RWPE1 (cell line): ENCODE measurements around the gene RUNDC3A.
"Not testable (repeated sequence)": the region's sequence is repeated elsewhere in the genome, so short reads cannot be mapped to it uniquely, and the experiment has no call there.

ENCODE experiments used
- CTCF ChIA-PET: fragments of 350-600 bp; sonication (Branson Sonifier 250); formaldehyde crosslinking; extraction: SDS; loops from one replicate; lab custom pipeline; 2021; lab: Yijun Ruan, JAX
- POLR2A ChIA-PET: fragments of 400-600 bp; formaldehyde crosslinking; extraction: SDS; loops from one replicate; lab custom pipeline; 2020; ENCODE audit warnings: antibody characterized with exemption; ENCODE audit not compliant: low non-redundant PET; lab: Yijun Ruan, JAX
- DNase-seq: peaks from one replicate; pipeline ENCODE4 v3.0.0; 2012; ENCODE audit warnings: low spot score
- H3K27ac ChIP-seq: fragments of 450-650 bp; 2 replicates; pipeline ENCODE4 v1.5.1; 2017
- TF ChIP-seq, protein P1 (sequence below): fragments of 450-650 bp; conservative IDR thresholded peaks from 2 replicates; pipeline ENCODE4 v1.5.1; 2017; ENCODE audit warnings: low read depth, mild to moderate bottlenecking

RUNDC3A gene

DNA sequence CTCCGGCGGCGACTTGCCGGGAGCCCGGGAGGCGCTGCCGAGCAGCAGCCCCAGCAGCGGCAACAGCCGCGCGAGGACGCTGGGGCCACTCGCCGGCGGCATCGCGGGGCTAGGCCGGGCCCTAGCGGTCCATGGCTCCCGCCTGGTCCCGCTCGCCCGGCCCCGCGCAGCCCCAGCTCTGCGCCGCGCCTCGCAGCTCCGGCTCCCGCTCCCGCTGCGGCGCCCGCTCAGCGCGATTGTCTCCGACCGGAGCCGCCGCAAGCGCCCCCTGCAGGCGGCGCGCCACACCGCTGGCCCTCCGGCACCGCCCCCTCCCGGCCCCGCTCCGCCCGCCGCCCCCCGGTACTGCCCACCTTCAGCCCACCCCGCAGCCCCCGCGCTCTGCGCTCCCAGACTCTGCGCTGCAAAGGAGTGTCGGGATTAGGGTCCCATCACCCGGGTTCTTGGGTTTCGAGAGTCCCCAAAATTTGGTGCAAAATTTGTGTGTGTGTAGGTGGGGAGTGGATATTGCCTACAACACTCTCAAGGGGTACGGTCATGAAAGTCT lies 55.3 kb downstream of the RUNDC3A start, which contains the start of gene FAM171A2:
Gene FAM171A2, minus strand, starts transcription at position 241 of the 547 bp plus-strand sequence. Its CDS starts 139 bp downstream, at position 102.
- POLR2A ChIA-PET: no interaction called here
- H3K27ac ChIP-seq: peak within 1 kb of the TSS; percentile 38
- CTCF ChIA-PET: interaction anchor here (0.6 to 1.9 kb wide), 14 partner anchors 8 to 417 kb away, joined by 3 to 19 read pairs (median 4); no protein-coding TSS in a partner anchor
- peak; percentile 56 for DNase-seq
- TF ChIP-seq, protein P1, sequence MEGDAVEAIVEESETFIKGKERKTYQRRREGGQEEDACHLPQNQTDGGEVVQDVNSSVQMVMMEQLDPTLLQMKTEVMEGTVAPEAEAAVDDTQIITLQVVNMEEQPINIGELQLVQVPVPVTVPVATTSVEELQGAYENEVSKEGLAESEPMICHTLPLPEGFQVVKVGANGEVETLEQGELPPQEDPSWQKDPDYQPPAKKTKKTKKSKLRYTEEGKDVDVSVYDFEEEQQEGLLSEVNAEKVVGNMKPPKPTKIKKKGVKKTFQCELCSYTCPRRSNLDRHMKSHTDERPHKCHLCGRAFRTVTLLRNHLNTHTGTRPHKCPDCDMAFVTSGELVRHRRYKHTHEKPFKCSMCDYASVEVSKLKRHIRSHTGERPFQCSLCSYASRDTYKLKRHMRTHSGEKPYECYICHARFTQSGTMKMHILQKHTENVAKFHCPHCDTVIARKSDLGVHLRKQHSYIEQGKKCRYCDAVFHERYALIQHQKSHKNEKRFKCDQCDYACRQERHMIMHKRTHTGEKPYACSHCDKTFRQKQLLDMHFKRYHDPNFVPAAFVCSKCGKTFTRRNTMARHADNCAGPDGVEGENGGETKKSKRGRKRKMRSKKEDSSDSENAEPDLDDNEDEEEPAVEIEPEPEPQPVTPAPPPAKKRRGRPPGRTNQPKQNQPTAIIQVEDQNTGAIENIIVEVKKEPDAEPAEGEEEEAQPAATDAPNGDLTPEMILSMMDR: peak; percentile 94

DNA sequence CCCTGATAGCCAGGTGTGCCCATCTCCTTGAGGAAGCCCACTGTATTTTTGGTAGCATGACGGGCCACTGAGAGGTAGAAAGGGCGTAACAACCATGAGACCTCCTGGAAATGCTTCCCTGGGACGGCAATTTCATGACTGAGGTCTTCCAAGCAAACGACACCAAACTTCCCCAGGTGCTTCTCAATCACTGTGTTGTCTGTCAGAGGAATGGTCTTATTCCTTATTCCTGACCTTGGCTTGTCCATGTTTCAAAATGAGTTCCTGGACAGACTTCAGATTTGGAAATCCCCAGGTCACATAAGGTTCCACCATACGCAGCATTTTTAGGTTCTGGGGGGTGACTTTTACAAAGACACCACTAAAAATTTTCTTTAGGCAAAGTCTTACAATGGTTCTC lies 56.6 kb downstream of the RUNDC3A start:
- POLR2A ChIA-PET, CTCF ChIA-PET: not testable (repeated sequence)

DNA sequence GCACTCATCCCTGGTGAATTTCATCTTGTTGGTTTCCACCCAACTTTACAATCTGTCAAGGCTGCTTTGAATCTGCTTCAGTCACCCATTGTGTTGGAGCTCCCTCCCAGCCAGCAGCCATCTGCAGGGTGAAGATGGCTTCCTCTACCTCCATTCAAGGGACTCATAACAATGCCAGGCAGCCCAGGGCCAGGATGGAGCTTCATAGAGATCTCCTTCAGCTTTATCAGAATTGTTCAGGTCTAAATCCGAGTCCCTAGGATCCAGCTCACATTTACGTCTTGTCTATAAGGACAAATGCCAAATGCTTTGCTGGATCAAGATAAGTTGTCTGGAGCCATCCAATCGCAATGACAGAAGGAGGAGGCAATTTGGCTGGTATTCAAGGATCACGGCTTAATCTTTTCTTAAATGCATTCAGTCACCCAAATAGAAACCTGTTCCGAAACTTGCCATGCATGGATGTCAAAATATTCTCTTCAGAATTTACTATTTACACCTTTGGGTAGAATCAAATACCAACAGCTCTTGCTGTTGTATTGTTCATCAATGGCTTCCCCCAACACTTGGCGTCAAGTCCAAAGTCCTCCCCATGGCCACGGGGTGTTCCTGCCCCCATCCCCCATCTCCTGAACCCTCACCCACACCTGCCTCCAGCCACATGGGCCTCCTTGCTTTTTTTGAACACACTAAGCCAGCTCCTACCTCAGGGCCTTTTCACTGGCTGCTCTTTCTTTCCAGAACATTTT lies 59.0 kb downstream of the RUNDC3A start:
- ChIA-PET CTCF (interaction anchor here (0.5 kb wide), 1 partner anchor 267 kb away, joined by 6 read pairs; no protein-coding TSS in a partner anchor), POLR2A (no interaction called here)
- H3K27ac ChIP-seq: no peak overlapping the region
- TF ChIP-seq, protein P1: no peak
- DNase-seq: no peak

More for the DNA sequence above, 56.6 kb downstream of the RUNDC3A start:
- DNase-seq, H3K27ac ChIP-seq: not testable (repeated sequence)
